ENCODE measurements around the gene ARSI.

DNA sequence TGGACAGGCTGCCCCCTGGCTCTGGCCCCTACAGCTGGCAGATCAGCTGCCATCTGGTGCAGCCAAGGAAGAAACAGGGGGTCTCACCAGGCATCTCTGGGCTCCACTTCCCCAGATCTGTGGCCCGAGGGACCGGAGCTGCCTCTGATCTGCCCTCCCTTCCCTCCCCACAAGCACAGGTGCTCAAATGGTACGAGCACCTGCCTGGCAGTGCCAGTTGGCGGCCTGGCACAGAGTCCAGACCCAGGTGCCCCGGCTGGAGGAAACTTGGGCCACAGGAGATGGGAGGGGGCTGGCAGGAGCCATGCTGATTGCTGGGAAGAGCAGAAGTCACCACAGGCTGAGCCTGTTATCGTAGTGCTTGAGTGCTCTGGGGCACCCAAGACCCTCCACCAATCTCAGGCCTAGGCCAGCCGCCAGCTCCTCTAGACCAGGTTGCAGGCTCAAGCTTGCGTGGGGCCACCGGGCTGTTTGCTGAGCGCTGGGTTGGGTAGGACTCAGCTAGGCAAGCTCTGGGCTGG lies 8.1 kb downstream of the ARSI start:
- TF ChIP-seq POLR2A (IDR thresholded peaks at IDR 0.05) (no peak), EP300 (IDR thresholded peaks at IDR 0.05) (no peak)
- TF ChIP-seq, protein P1, sequence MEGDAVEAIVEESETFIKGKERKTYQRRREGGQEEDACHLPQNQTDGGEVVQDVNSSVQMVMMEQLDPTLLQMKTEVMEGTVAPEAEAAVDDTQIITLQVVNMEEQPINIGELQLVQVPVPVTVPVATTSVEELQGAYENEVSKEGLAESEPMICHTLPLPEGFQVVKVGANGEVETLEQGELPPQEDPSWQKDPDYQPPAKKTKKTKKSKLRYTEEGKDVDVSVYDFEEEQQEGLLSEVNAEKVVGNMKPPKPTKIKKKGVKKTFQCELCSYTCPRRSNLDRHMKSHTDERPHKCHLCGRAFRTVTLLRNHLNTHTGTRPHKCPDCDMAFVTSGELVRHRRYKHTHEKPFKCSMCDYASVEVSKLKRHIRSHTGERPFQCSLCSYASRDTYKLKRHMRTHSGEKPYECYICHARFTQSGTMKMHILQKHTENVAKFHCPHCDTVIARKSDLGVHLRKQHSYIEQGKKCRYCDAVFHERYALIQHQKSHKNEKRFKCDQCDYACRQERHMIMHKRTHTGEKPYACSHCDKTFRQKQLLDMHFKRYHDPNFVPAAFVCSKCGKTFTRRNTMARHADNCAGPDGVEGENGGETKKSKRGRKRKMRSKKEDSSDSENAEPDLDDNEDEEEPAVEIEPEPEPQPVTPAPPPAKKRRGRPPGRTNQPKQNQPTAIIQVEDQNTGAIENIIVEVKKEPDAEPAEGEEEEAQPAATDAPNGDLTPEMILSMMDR (IDR thresholded peaks at IDR 0.05), result no peak

Measured in tibial nerve (tissue), 4 donors.